Stimulated activated CD4-positive, alpha-beta T cell treated with anti-CD3 and anti-CD28 coated beads, Interleukin-2, amount 100 ng/mL, for 48 hours (primary cell): ENCODE data around the gene CCL5.
A peak's percentile ranks its signal among the peaks of the same experiment; 100 is the strongest.

Experiments
- DNase-seq, 2 donors: peaks; one replicate each; pipeline ENCODE4 v3.0.0-alpha.2; 2020

Gene CCL5

GRCh38 chr17:35866341-35866950 is 13.7 kb downstream of the CCL5 start:
- DNase-seq = no peak

GRCh38 chr17:35865412-35866340 is 14.5 kb downstream of the CCL5 start:
- DNase-seq = no peak

GRCh38 chr17:35864853-35865252 is 15.3 kb downstream of the CCL5 start:
- DNase-seq = no peak

GRCh38 chr17:35856603-35857002 is 23.6 kb downstream of the CCL5 start:
- DNase-seq = no peak

- no peak for DNase-seq
Observed at GRCh38 chr17:35855965-35856364, 24.2 kb downstream of the CCL5 start.

- peak; percentile 37 to 57 for DNase-seq
Observed at GRCh38 chr17:35849469-35850348, 30.5 kb downstream of the CCL5 start.

- DNase-seq = no peak
Observed at GRCh38 chr17:35847633-35848373, 32.4 kb downstream of the CCL5 start.

- no peak for DNase-seq
Observed at GRCh38 chr17:35847006-35847405, 33.2 kb downstream of the CCL5 start.

- no peak for DNase-seq
Observed at GRCh38 chr17:35846055-35846809, 33.9 kb downstream of the CCL5 start.

- DNase-seq = no peak
Observed at GRCh38 chr17:35844547-35844946, 35.6 kb downstream of the CCL5 start.

GRCh38 chr17:35843698-35844097 is 36.5 kb downstream of the CCL5 start:
- no peak for DNase-seq

- no peak for DNase-seq
Observed at GRCh38 chr17:35842239-35842638, 37.9 kb downstream of the CCL5 start.

GRCh38 chr17:35841505-35841904 is 38.7 kb downstream of the CCL5 start:
- no peak for DNase-seq

- DNase-seq = no peak
Observed at GRCh38 chr17:35841101-35841500, 39.1 kb downstream of the CCL5 start.

- DNase-seq = no peak
Observed at GRCh38 chr17:35825206-35825605, 55.0 kb downstream of the CCL5 start.
